OCI-LY7 (cell line): ENCODE data around the gene FSIP2.

ENCODE experiments used
- EZH2phosphoT487 ChIP-seq: fragments of 200-600 bp; sonication (generic); IDR thresholded peaks from 2 replicates; pipeline ENCODE4 v1.6.1; 2018; ENCODE audit warnings: low read depth, borderline replicate concordance, mild to moderate bottlenecking, mixed run types, antibody characterized with exemption, low read length, moderate library complexity, mixed read lengths
- TF ChIP-seq, protein P1 (sequence below): fragments of 200-600 bp; sonication (generic); conservative IDR thresholded peaks from 2 replicates; pipeline ENCODE4 v1.5.1; 2014; ENCODE audit warnings: mild to moderate bottlenecking, antibody characterized with exemption, low read length, moderate library complexity, mixed read lengths

DNA sequence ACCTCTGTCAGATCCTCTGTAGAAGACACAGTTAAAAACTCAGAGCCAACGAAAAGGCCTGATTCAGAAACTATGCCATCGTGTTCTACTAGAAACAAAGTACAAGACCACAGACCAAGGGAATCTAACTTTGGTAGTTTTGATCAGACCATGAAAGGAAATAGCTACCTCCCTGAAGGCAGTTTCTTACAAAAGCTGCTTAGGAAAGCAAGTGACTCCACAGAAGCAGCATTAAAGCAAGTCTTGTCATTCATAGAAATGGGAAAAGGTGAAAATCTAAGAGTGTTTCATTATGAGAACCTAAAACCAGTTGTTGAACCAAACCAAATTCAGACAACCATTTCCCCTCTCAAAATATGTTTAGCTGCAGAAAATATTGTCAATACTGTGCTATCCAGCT, 58.2 kb downstream of the FSIP2 start:
- TF ChIP-seq, protein P1, sequence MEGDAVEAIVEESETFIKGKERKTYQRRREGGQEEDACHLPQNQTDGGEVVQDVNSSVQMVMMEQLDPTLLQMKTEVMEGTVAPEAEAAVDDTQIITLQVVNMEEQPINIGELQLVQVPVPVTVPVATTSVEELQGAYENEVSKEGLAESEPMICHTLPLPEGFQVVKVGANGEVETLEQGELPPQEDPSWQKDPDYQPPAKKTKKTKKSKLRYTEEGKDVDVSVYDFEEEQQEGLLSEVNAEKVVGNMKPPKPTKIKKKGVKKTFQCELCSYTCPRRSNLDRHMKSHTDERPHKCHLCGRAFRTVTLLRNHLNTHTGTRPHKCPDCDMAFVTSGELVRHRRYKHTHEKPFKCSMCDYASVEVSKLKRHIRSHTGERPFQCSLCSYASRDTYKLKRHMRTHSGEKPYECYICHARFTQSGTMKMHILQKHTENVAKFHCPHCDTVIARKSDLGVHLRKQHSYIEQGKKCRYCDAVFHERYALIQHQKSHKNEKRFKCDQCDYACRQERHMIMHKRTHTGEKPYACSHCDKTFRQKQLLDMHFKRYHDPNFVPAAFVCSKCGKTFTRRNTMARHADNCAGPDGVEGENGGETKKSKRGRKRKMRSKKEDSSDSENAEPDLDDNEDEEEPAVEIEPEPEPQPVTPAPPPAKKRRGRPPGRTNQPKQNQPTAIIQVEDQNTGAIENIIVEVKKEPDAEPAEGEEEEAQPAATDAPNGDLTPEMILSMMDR = no peak
- TF ChIP-seq EZH2phosphoT487 = no peak
